Stimulated activated naive CD4-positive, alpha-beta T cell treated with Interleukin-2 at 50 U/mL for 16 hours (primary cell): ENCODE data around the gene CDH13.

Experiments
- DNase-seq: peaks from one replicate; lab custom pipeline; 2025; lab: John Stamatoyannopoulos, UW

The CDH13 gene

DNA sequence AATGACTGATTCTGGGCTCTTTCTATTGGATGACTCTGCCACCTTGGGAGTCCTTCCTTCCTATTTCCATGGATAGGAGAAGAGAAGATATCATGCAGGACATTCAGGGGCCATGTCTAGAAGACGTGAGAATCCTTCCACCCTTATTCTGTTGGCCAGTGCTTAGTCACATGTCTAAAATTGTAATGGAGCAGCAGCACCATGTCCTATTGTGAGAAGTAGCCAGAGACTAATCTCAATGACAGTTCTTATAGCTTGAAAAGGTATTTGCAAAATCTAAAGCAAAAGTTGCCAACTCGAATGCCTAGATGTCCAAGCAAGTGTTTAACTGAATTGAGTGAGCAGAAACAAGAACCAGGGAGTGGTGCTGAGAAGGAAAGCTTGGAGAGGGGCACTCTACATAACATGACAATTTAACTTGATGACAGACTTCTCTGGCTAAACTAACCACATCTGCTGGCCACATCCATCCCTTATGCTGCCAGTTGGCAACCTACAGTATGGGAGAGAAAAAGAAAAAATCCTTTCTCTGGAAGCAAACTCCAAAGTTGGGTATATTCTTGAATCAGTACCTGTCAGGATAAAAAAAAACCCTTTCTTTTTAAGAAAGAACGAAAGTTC, 225.7 kb downstream of the CDH13 start:
- no peak for DNase-seq

- DNase-seq, result no peak
Observed at GRCh38 chr16:82855471-82855870, 228.7 kb downstream of the CDH13 start.

DNA sequence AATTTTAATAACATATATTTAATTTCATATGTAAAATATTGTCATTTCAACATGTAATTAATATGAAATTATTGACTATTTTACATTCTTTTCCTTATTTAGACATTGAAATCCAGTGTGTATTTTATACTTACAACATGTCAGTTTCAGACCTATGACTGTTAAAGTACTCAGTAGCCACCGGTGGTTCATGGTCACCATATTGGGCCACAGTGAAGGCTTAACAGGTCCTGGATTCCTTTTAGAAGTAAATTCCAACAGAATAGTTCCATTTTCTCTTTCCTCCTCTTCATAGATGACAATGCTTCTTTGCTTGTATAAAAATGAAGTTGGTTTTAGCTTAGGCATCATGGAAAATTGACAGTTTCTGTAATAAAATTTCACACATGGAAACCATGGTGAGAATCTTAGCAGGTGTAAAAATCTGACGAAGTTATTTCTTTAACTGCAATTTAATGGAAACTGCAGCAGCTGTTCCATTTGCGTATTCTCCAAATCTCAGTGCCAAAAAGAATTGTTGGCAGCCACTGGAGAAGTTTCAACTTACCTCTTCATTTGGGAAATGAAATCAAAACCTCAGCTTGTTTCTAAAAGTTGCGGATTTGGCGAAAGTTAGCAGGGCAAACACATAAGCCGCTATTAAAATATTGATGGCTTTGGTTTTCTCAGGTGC, 231.1 kb downstream of the CDH13 start:
- DNase-seq, result no peak

GRCh38 chr16:82859662-82860061, 232.9 kb downstream of the CDH13 start:
- DNase-seq, result no peak

DNA sequence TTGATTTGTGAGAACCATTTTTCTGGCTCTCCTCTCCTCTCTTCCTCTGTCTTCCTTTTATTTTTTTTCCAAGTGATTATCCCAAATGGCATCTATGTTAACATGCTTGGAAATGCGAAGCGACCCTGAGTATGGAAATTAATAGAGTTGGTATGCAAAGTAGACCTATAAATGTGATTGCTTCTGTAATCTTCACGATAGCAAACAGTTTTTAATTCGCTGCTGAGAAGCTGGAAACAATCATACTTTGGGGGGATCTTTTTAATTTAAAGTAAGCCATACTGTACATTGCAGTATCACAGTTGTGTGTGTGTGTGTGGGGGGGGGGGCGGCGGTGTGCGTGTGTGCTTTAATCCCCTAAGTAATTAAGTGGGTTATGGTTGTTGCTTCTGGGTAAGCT, 233.3 kb downstream of the CDH13 start:
- DNase-seq, result no peak

DNA sequence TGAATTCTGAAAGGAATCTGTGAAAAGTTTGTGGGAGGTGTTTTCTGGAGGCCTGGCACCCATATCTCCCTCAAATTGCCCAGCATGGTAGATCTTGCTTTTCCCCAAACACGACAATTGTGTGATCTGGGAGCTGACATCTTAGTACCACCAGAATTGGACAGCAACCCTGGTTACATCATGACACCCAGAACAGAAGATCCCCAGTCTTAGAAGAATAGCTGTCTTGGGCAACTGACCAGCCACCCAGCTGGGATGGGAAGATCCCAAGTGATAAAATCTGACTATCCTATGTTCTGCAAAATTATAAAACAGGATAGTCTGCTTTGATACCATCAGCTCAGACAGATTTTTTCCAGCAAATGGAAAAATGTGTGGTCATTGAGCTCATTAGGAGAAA, 235.3 kb downstream of the CDH13 start:
- no peak for DNase-seq

GRCh38 chr16:82864332-82865040, 237.7 kb downstream of the CDH13 start:
- no peak for DNase-seq

DNA sequence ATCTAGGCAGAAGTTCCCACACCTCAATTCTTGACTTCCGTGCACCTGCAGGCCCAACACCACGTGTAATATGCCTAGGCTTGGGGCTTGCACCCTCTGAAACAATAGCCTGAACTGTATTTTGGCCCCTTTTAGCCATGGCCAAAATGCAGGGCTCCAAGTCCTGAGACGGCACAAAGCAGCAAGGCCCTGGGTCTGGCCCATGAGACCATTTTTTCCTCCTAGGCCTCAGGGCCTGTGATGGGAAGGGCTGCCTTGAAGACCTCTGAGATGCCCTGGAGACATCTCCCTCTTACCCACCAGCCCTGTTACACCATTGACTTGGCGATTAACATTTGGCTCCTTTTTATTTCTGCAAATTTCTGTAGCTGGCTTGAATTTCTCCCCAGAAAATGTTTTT, 238.6 kb downstream of the CDH13 start:
- no peak for DNase-seq

- DNase-seq, result no peak
Observed at GRCh38 chr16:82867485-82867884, 240.7 kb downstream of the CDH13 start.

DNA sequence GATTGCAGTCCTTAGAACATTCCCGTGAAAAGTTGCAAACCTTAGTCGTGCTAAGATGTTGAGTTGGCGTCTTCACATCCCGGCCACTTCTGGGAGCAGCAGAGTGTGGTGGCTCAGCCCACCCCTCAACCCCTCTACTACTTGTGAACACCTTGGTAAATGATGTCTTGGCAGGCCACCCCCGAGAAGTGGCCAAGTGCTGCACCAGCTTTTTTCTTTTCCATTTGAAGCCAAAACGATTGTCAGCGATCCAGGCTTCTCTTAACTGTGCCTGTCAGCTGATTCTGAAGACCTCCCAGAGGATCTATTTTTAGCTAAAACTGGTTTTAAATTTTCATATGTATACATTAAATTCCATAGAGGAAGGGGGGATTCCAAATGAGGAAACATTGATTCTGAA, 247.5 kb downstream of the CDH13 start:
- DNase-seq, result no peak

GRCh38 chr16:82874672-82875071, 247.9 kb downstream of the CDH13 start:
- no peak for DNase-seq

- no peak for DNase-seq
Observed at GRCh38 chr16:82876951-82877350, 250.2 kb downstream of the CDH13 start.

- no peak for DNase-seq
Observed at GRCh38 chr16:82878466-82878865, 251.7 kb downstream of the CDH13 start.

- no peak for DNase-seq
Observed at GRCh38 chr16:82880346-82880745, 253.6 kb downstream of the CDH13 start.

DNA sequence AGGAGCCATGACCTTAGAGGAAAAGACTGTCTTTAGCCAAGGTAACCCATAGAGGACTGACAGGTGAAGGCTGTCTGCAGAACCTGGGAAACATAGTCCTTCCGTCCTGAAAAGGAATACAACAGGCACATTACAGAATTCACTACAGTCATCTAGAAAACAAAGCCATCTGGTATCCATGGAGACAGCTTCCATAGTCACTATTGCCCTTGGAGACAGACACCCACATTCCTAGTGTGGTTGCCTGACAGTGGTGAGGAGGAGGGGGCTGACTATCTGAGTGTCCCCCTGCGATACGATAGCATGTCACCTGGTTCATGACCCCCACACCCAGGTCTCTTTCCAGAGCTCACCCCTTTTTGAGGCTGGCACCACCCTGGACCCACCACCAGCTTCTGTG, 254.7 kb downstream of the CDH13 start:
- DNase-seq, result no peak

DNA sequence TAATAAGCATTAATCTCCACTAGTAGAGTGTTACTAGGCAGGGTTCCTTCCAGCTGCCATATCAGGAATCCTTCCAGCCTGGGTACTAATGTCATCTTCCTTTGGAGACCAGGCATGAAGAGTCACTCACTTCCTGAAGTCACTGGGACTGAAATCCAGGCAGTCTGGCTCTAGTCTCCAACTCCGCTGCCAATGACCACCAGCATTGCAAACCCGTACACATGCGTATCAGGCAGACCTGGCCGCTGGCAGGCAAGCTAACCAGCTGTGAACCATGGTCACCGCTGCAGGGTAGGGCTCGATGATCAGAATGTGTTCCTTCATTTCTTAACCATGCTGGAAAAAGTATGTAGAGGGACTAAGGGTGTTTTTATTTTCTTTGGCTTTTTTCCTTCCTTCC, 255.5 kb downstream of the CDH13 start:
- DNase-seq, result no peak

- no peak for DNase-seq
Observed at GRCh38 chr16:82882982-82883835, 256.4 kb downstream of the CDH13 start.

DNA sequence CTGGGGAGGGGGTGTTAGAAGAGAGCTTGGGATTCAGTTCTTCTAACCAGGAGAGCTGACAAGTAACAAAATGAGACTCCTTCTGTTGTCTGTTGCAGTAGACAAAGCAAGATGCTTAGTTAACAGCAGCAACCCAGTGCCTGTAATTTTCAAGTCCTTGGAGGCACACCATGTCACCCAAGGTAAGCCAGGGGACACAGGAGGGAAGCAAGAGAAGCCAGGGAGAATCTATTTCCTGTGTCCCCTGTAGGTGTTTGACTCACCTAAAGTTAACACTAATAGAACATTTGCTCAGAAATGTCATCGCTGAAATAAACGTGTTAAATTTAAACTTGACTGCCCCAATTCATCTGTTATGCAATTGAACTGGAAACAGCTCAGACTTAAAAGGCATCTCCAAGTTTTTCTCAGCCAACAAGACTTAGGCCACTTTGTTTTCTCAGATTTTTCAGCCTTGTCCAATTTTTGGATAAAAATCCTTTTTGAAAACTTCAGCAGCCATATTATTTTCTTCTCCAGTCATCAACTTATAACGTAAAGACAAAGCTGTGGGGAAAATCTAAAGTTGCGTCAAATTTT, 257.6 kb downstream of the CDH13 start:
- DNase-seq, result no peak

DNA sequence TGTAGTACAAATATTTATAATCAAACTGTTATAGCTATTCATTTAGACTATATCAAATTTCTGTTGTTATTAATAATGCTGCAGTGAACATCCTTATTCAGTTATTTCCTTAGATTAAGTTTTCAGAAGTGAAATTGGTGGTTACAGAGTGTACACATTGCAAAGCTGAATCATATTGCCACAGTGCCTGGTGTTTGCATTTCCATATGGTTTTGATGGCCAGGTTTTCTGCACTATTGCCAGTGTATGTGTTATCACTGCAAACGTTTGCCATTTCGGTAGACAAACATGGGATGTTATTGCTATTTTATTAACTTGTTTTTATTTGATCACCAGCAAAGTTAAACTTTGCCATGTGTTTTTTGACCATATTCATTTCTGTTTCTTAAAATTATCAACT, 259.4 kb downstream of the CDH13 start:
- DNase-seq, result no peak

- DNase-seq, result no peak
Observed at GRCh38 chr16:82888591-82889001, 261.8 kb downstream of the CDH13 start.

- DNase-seq, result no peak
Observed at GRCh38 chr16:82891424-82891823, 264.7 kb downstream of the CDH13 start.

GRCh38 chr16:82891918-82892317, 265.1 kb downstream of the CDH13 start:
- no peak for DNase-seq
